Measurements from ENCODE around the gene LRRC4B.

- TF ChIP-seq, protein P1, sequence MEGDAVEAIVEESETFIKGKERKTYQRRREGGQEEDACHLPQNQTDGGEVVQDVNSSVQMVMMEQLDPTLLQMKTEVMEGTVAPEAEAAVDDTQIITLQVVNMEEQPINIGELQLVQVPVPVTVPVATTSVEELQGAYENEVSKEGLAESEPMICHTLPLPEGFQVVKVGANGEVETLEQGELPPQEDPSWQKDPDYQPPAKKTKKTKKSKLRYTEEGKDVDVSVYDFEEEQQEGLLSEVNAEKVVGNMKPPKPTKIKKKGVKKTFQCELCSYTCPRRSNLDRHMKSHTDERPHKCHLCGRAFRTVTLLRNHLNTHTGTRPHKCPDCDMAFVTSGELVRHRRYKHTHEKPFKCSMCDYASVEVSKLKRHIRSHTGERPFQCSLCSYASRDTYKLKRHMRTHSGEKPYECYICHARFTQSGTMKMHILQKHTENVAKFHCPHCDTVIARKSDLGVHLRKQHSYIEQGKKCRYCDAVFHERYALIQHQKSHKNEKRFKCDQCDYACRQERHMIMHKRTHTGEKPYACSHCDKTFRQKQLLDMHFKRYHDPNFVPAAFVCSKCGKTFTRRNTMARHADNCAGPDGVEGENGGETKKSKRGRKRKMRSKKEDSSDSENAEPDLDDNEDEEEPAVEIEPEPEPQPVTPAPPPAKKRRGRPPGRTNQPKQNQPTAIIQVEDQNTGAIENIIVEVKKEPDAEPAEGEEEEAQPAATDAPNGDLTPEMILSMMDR (IDR thresholded peaks at IDR 0.05; ENCODE audit: insufficient read depth, low read depth, low read length) = no peak
- TF ChIP-seq EZH2 (IDR thresholded peaks at IDR 0.05; ENCODE audit: insufficient read depth, low read length) = no peak
Measured at GRCh38 chr19:50552540-50552939, 15.7 kb downstream of the LRRC4B start.

Measured in astrocyte (in vitro differentiated cells and primary cell).